Measurements from ENCODE around the gene ELMO1.

DNA sequence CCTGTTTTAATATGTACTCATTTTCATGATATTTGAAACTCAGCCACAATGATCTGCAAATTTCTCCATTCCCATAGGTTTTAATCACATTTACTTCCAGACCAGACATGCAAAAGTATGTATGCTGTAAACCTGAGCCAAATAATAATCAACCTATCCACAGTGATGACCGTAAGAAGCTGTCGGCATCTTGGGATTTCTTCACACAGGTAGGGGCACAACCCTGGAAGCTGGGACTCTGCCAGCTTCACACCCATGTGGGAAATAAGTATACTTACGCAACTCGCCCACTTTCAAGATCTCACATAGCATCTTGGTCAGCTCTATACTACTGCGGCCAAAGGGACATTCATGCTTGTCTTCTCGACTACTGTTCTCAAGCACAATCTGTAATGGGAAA lies 352.3 kb downstream of the ELMO1 start:
- TF ChIP-seq, protein P1, sequence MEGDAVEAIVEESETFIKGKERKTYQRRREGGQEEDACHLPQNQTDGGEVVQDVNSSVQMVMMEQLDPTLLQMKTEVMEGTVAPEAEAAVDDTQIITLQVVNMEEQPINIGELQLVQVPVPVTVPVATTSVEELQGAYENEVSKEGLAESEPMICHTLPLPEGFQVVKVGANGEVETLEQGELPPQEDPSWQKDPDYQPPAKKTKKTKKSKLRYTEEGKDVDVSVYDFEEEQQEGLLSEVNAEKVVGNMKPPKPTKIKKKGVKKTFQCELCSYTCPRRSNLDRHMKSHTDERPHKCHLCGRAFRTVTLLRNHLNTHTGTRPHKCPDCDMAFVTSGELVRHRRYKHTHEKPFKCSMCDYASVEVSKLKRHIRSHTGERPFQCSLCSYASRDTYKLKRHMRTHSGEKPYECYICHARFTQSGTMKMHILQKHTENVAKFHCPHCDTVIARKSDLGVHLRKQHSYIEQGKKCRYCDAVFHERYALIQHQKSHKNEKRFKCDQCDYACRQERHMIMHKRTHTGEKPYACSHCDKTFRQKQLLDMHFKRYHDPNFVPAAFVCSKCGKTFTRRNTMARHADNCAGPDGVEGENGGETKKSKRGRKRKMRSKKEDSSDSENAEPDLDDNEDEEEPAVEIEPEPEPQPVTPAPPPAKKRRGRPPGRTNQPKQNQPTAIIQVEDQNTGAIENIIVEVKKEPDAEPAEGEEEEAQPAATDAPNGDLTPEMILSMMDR (conservative IDR thresholded peaks at IDR 0.05; ENCODE audit: low read depth in 2 of 2): no peak
- TF ChIP-seq POLR2AphosphoS5 (IDR thresholded peaks at IDR 0.05; ENCODE audit: low read depth): no peak
- no peak for TF ChIP-seq EZH2phosphoT487 (IDR thresholded peaks at IDR 0.05; ENCODE audit: unreplicated experiment)
- TF ChIP-seq EZH2 (IDR thresholded peaks at IDR 0.05; ENCODE audit: low read depth, unreplicated experiment): no peak
- no peak for TF ChIP-seq CREB1 (CRISPR knock-in tag; IDR thresholded peaks at IDR 0.05; ENCODE audit: low read depth)
- TF ChIP-seq, protein P2, sequence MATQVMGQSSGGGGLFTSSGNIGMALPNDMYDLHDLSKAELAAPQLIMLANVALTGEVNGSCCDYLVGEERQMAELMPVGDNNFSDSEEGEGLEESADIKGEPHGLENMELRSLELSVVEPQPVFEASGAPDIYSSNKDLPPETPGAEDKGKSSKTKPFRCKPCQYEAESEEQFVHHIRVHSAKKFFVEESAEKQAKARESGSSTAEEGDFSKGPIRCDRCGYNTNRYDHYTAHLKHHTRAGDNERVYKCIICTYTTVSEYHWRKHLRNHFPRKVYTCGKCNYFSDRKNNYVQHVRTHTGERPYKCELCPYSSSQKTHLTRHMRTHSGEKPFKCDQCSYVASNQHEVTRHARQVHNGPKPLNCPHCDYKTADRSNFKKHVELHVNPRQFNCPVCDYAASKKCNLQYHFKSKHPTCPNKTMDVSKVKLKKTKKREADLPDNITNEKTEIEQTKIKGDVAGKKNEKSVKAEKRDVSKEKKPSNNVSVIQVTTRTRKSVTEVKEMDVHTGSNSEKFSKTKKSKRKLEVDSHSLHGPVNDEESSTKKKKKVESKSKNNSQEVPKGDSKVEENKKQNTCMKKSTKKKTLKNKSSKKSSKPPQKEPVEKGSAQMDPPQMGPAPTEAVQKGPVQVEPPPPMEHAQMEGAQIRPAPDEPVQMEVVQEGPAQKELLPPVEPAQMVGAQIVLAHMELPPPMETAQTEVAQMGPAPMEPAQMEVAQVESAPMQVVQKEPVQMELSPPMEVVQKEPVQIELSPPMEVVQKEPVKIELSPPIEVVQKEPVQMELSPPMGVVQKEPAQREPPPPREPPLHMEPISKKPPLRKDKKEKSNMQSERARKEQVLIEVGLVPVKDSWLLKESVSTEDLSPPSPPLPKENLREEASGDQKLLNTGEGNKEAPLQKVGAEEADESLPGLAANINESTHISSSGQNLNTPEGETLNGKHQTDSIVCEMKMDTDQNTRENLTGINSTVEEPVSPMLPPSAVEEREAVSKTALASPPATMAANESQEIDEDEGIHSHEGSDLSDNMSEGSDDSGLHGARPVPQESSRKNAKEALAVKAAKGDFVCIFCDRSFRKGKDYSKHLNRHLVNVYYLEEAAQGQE (IDR thresholded peaks at IDR 0.05; ENCODE audit: unreplicated experiment): no peak

All from GM23338 (cell line).